ENCODE measurements around the gene SCUBE2. TPM values are rescaled to one million over a fixed set of nuclear protein-coding genes. Genes with fewer than 3 reads are reported as not detected.
"Not testable (repeated sequence)": the region's sequence is repeated elsewhere in the genome, so short reads cannot be mapped to it uniquely, and the experiment has no call there.

SCUBE2 gene
- total RNA-seq, 1 donor from 2014 or later: 22.0 TPM

- DNase-seq (ENCODE audit: low spot score): no peak
Measured at GRCh38 chr11:9008011-9008550, 83.3 kb downstream of the SCUBE2 start.

- DNase-seq (ENCODE audit: low spot score): no peak
Measured at GRCh38 chr11:9005087-9005486, 86.3 kb downstream of the SCUBE2 start.

GRCh38 chr11:9004183-9004926 lies 87.0 kb downstream of the SCUBE2 start:
- no peak for DNase-seq (ENCODE audit: low spot score)

- peak; percentile 63 for DNase-seq (ENCODE audit: low spot score)
Measured at GRCh38 chr11:9003573-9004182, 87.7 kb downstream of the SCUBE2 start, which contains the start of gene NRIP3. NRIP3 (minus strand) TSS chr11:9004001; CDS start chr11:9003935, 66 bp downstream.

GRCh38 chr11:9002920-9003572 lies 88.4 kb downstream of the SCUBE2 start:
- DNase-seq (ENCODE audit: low spot score): no peak

- DNase-seq (ENCODE audit: low spot score): no peak
Measured at GRCh38 chr11:9001736-9002135, 89.7 kb downstream of the SCUBE2 start.

- DNase-seq (ENCODE audit: low spot score): no peak
Measured at GRCh38 chr11:8998017-8998416, 93.4 kb downstream of the SCUBE2 start.

GRCh38 chr11:8997451-8997850 lies 93.9 kb downstream of the SCUBE2 start:
- DNase-seq (ENCODE audit: low spot score): no peak

- no peak for DNase-seq (ENCODE audit: low spot score)
Measured at GRCh38 chr11:8989453-8989852, 101.9 kb downstream of the SCUBE2 start.

GRCh38 chr11:8988329-8989234 lies 102.8 kb downstream of the SCUBE2 start:
- DNase-seq (ENCODE audit: low spot score): no peak

GRCh38 chr11:8987446-8987845 lies 104.0 kb downstream of the SCUBE2 start:
- DNase-seq (ENCODE audit: low spot score): no peak

GRCh38 chr11:8986772-8987171 lies 104.6 kb downstream of the SCUBE2 start:
- not testable (repeated sequence) for DNase-seq (ENCODE audit: low spot score)

- no peak for DNase-seq (ENCODE audit: low spot score)
Measured at GRCh38 chr11:8985462-8985861, 105.9 kb downstream of the SCUBE2 start.

- no peak for DNase-seq (ENCODE audit: low spot score)
Measured at GRCh38 chr11:8983552-8983951, 107.8 kb downstream of the SCUBE2 start.

GRCh38 chr11:8980485-8980884 lies 110.9 kb downstream of the SCUBE2 start:
- no peak for DNase-seq (ENCODE audit: low spot score)

GRCh38 chr11:8979365-8979764 lies 112.0 kb downstream of the SCUBE2 start:
- DNase-seq (ENCODE audit: low spot score): not testable (repeated sequence)

- DNase-seq (ENCODE audit: low spot score): no peak
Measured at GRCh38 chr11:8973121-8973520, 118.3 kb downstream of the SCUBE2 start.

- no peak for DNase-seq (ENCODE audit: low spot score)
Measured at GRCh38 chr11:8971924-8972316, 119.5 kb downstream of the SCUBE2 start.

- no peak for DNase-seq (ENCODE audit: low spot score)
Measured at GRCh38 chr11:8971196-8971923, 120.0 kb downstream of the SCUBE2 start.

Measured in mucosa of gallbladder (tissue), 1 donor.